ENCODE data around the gene SLC22A14.

The SLC22A14 gene

GRCh38 chr3:38349684-38350359 is 67.7 kb downstream of the SLC22A14 start:
- no peak for TF ChIP-seq CTCF (IDR thresholded peaks at IDR 0.05; ENCODE audit: control insufficient read depth, extremely low read depth, insufficient read depth)
- no peak overlapping the region for H3K4me3 ChIP-seq (ENCODE audit: low read depth, low read length)
- no peak for DNase-seq (ENCODE audit: low read depth)

GRCh38 chr3:38353151-38353550 is 71.1 kb downstream of the SLC22A14 start:
- H3K4me3 ChIP-seq (ENCODE audit: low read depth, low read length): no peak overlapping the region
- DNase-seq (ENCODE audit: low read depth): no peak
- TF ChIP-seq CTCF (IDR thresholded peaks at IDR 0.05; ENCODE audit: control insufficient read depth, extremely low read depth, insufficient read depth): no peak

- TF ChIP-seq CTCF (IDR thresholded peaks at IDR 0.05; ENCODE audit: control insufficient read depth, extremely low read depth, insufficient read depth): no peak
- DNase-seq (ENCODE audit: low read depth): peak; percentile 94
- H3K4me3 ChIP-seq (ENCODE audit: low read depth, low read length): no peak overlapping the region
Observed at GRCh38 chr3:38354588-38355330, 72.7 kb downstream of the SLC22A14 start.

GRCh38 chr3:38359038-38359437 is 76.9 kb downstream of the SLC22A14 start:
- no peak for DNase-seq (ENCODE audit: low read depth)
- no peak for TF ChIP-seq CTCF (IDR thresholded peaks at IDR 0.05; ENCODE audit: control insufficient read depth, extremely low read depth, insufficient read depth)
- no peak overlapping the region for H3K4me3 ChIP-seq (ENCODE audit: low read depth, low read length)

- DNase-seq (ENCODE audit: low read depth): no peak
- H3K4me3 ChIP-seq (ENCODE audit: low read depth, low read length): no peak overlapping the region
- TF ChIP-seq CTCF (IDR thresholded peaks at IDR 0.05; ENCODE audit: control insufficient read depth, extremely low read depth, insufficient read depth): no peak
Observed at GRCh38 chr3:38360345-38360744, 78.3 kb downstream of the SLC22A14 start.

GRCh38 chr3:38361496-38361895 is 79.4 kb downstream of the SLC22A14 start:
- no peak overlapping the region for H3K4me3 ChIP-seq (ENCODE audit: low read depth, low read length)
- no peak for TF ChIP-seq CTCF (IDR thresholded peaks at IDR 0.05; ENCODE audit: control insufficient read depth, extremely low read depth, insufficient read depth)
- no peak for DNase-seq (ENCODE audit: low read depth)

Data from LNCaP clone FGC (cell line).